SK-N-SH (cell line): ENCODE data around the gene IRAK3.

Experiments
- EZH2phosphoT487 ChIP-seq: fragments of 200-600 bp; sonication (generic); IDR thresholded peaks from 2 replicates; pipeline ENCODE4 v1.6.1; 2017; ENCODE audit warnings: low read depth, mixed run types, mild to moderate bottlenecking, antibody characterized with exemption, moderate library complexity, borderline replicate concordance
- FOXM1 ChIP-seq: IDR thresholded peaks from 2 replicates; pipeline ENCODE4 v1.4.0; 2012; ENCODE audit warnings: low read depth, mild to moderate bottlenecking
- JUND ChIP-seq: IDR thresholded peaks from 2 replicates; pipeline ENCODE4 v1.4.0; 2012
- NRF1 ChIP-seq: IDR thresholded peaks from 2 replicates; pipeline ENCODE4 v1.6.1; 2012; ENCODE audit warnings: low read depth, mild to moderate bottlenecking, low read length
- POLR2AphosphoS5 ChIP-seq: IDR thresholded peaks from 2 replicates; pipeline ENCODE4 v1.6.1; 2012; ENCODE audit warnings: low read depth, low read length
- YY1 ChIP-seq: IDR thresholded peaks from 2 replicates; pipeline ENCODE4 v1.4.0; 2012; ENCODE audit warnings: low read depth, mild to moderate bottlenecking
- TF ChIP-seq, protein P1 (sequence below): fragments of 200-600 bp; sonication (generic); IDR thresholded peaks from 2 replicates; pipeline ENCODE4 v1.6.1; 2017; ENCODE audit warnings: antibody characterized with exemption, mild to moderate bottlenecking, moderate library complexity
- TF ChIP-seq, protein P2 (sequence below): IDR thresholded peaks from 2 replicates; pipeline ENCODE4 v1.4.0; 2012; ENCODE audit warnings: low read depth

DNA sequence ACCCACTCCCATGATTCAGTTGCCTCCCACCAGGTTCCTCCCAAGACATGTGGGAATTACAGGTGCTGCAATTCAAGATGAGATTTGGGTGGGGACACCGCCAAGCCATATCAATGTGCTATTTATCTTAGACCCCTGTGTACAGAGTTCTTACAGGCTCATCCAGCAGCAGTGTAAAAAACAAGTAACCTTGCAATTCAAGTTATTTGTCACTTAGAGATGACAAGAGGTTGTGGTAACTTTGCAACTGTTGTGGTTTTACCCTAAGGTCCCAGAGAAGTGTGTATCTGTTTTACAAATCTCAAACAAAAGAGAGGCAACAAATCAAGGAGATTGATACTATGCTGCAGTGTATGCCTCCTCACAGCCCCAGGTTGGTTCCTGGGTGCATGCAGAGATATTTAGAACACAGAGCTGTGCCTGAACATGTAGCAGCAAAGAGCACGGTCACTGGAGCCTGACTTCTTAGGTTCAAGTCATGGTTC, 101.7 kb downstream of the IRAK3 start:
- TF ChIP-seq POLR2AphosphoS5 (no peak), NRF1 (no peak), EZH2phosphoT487 (no peak), FOXM1 (no peak), JUND (no peak), YY1 (no peak)
- TF ChIP-seq, protein P1, sequence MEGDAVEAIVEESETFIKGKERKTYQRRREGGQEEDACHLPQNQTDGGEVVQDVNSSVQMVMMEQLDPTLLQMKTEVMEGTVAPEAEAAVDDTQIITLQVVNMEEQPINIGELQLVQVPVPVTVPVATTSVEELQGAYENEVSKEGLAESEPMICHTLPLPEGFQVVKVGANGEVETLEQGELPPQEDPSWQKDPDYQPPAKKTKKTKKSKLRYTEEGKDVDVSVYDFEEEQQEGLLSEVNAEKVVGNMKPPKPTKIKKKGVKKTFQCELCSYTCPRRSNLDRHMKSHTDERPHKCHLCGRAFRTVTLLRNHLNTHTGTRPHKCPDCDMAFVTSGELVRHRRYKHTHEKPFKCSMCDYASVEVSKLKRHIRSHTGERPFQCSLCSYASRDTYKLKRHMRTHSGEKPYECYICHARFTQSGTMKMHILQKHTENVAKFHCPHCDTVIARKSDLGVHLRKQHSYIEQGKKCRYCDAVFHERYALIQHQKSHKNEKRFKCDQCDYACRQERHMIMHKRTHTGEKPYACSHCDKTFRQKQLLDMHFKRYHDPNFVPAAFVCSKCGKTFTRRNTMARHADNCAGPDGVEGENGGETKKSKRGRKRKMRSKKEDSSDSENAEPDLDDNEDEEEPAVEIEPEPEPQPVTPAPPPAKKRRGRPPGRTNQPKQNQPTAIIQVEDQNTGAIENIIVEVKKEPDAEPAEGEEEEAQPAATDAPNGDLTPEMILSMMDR: no peak
- TF ChIP-seq, protein P2, sequence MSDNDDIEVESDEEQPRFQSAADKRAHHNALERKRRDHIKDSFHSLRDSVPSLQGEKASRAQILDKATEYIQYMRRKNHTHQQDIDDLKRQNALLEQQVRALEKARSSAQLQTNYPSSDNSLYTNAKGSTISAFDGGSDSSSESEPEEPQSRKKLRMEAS: no peak
